WTC11 (cell line): ENCODE data around the gene CYP3A5. TPM values are rescaled to one million over a fixed set of nuclear protein-coding genes. Genes with fewer than 3 reads are reported as not detected.

Source experiments
- ATAC-seq: fragments of 200-7000 bp; cut with Tn5 transposase; 2 replicates; pipeline ENCODE4 v1.10.0; 2021; ENCODE audit warnings: mild to moderate bottlenecking, moderate library complexity
- CTCF ChIA-PET: fragments of 300-600 bp; sonication (Branson Sonifier 250); formaldehyde crosslinking; loops from one replicate; lab custom pipeline; 2021; ENCODE audit warnings: antibody characterized with exemption; lab: Charles Lee
- POLR2A ChIA-PET: fragments of 350-600 bp; sonication (Branson Sonifier 250); formaldehyde crosslinking; loops from one replicate; lab custom pipeline; 2021; ENCODE audit warnings: antibody characterized with exemption; lab: Charles Lee
- DNase-seq: peaks from one replicate; pipeline ENCODE4 v3.0.0; 2021; ENCODE audit warnings: low spot score
- H3K27ac Mint-ChIP-seq: 2 replicates; pipeline ENCODE4 v1.8.0; 2021; ENCODE audit warnings: mixed read lengths
- H3K27me3 Mint-ChIP-seq: 2 replicates; pipeline ENCODE4 v1.8.0; 2021; ENCODE audit warnings: low read depth, mild to moderate bottlenecking, moderate library complexity, mixed read lengths
- H3K36me3 Mint-ChIP-seq: 2 replicates; pipeline ENCODE4 v1.8.0; 2021; ENCODE audit warnings: mixed read lengths
- H3K4me1 Mint-ChIP-seq: 2 replicates; pipeline ENCODE4 v1.8.0; 2022; ENCODE audit warnings: mixed read lengths
- H3K4me3 Mint-ChIP-seq: 2 replicates; pipeline ENCODE4 v1.8.0; 2021; ENCODE audit warnings: mild to moderate bottlenecking, moderate library complexity, mixed read lengths
- H3K9me3 Mint-ChIP-seq: 2 replicates; pipeline ENCODE4 v1.8.0; 2021; ENCODE audit warnings: mixed read lengths
- AR ChIP-seq: fragments of 250-450 bp; sonication (Bioruptor Pico); IDR thresholded peaks from 2 replicates; pipeline ENCODE4 v1.9.0; 2021; ENCODE audit warnings: mild to moderate bottlenecking
- ATF2 ChIP-seq: sonication (generic); formaldehyde crosslinking; IDR thresholded peaks from 2 replicates; pipeline ENCODE4 v1.8.1; 2022; ENCODE audit warnings: low read depth, missing genetic modification reagents, borderline replicate concordance
- CREM ChIP-seq: sonication (generic); formaldehyde crosslinking; IDR thresholded peaks from 2 replicates; pipeline ENCODE4 v1.8.1; 2022; ENCODE audit warnings: mild to moderate bottlenecking, missing genetic modification reagents, moderate library complexity
- HMGXB4 ChIP-seq: sonication (generic); formaldehyde crosslinking; IDR thresholded peaks from 2 replicates; pipeline ENCODE4 v1.8.1; 2023; ENCODE audit warnings: mild to moderate bottlenecking, moderate library complexity, missing genetic modification reagents
- JUN ChIP-seq: sonication (generic); formaldehyde crosslinking; IDR thresholded peaks from 2 replicates; pipeline ENCODE4 v1.8.0; 2023; ENCODE audit warnings: mild to moderate bottlenecking, missing genetic modification reagents
- KAT7 ChIP-seq: sonication (generic); formaldehyde crosslinking; IDR thresholded peaks from 2 replicates; pipeline ENCODE4 v1.8.1; 2023; ENCODE audit warnings: missing genetic modification reagents, mild to moderate bottlenecking, borderline replicate concordance
- MAX ChIP-seq: sonication (generic); formaldehyde crosslinking; IDR thresholded peaks from 2 replicates; pipeline ENCODE4 v1.8.0; 2022; ENCODE audit warnings: mild to moderate bottlenecking, missing genetic modification reagents
- NFYB ChIP-seq: sonication (generic); formaldehyde crosslinking; conservative IDR thresholded peaks from 2 replicates; pipeline ENCODE4 v1.8.0; 2022; ENCODE audit warnings: low read depth, missing genetic modification reagents
- NR3C1 ChIP-seq: sonication (generic); formaldehyde crosslinking; conservative IDR thresholded peaks from 2 replicates; pipeline ENCODE4 v1.8.1; 2023; ENCODE audit warnings: low read depth, mild to moderate bottlenecking, missing genetic modification reagents
- OVOL2 ChIP-seq: fragments of 250-450 bp; sonication (Bioruptor Pico); IDR thresholded peaks from 2 replicates; pipeline ENCODE4 v1.9.0; 2021; ENCODE audit warnings: mild to moderate bottlenecking, borderline replicate concordance
- RELA ChIP-seq: sonication (generic); formaldehyde crosslinking; IDR thresholded peaks from 2 replicates; pipeline ENCODE4 v1.8.1; 2022; ENCODE audit warnings: missing genetic modification reagents, mild to moderate bottlenecking, borderline replicate concordance
- RORB ChIP-seq: fragments of 250-450 bp; sonication (Bioruptor Pico); IDR thresholded peaks from 2 replicates; pipeline ENCODE4 v1.9.0; 2021; ENCODE audit warnings: mild to moderate bottlenecking
- TEAD4 ChIP-seq: sonication (generic); formaldehyde crosslinking; IDR thresholded peaks from 2 replicates; pipeline ENCODE4 v1.8.0; 2022; ENCODE audit warnings: mild to moderate bottlenecking, missing genetic modification reagents
- USF1 ChIP-seq: sonication (generic); formaldehyde crosslinking; IDR thresholded peaks from 2 replicates; pipeline ENCODE4 v1.8.0; 2022; ENCODE audit warnings: mild to moderate bottlenecking, missing genetic modification reagents
- USF2 ChIP-seq: sonication (generic); formaldehyde crosslinking; IDR thresholded peaks from 2 replicates; pipeline ENCODE4 v1.8.1; 2023; ENCODE audit warnings: mild to moderate bottlenecking, missing genetic modification reagents, moderate library complexity
- ZBTB21 ChIP-seq: sonication (generic); formaldehyde crosslinking; IDR thresholded peaks from 2 replicates; pipeline ENCODE4 v1.8.1; 2023; ENCODE audit warnings: mild to moderate bottlenecking, missing genetic modification reagents, borderline replicate concordance
- ZMAT4 ChIP-seq: fragments of 250-450 bp; sonication (Bioruptor Pico); IDR thresholded peaks from 2 replicates; pipeline ENCODE4 v1.9.0; 2021; ENCODE audit warnings: mild to moderate bottlenecking
- ZNF416 ChIP-seq: fragments of 250-450 bp; sonication (Bioruptor Pico); IDR thresholded peaks from 2 replicates; pipeline ENCODE4 v1.9.0; 2021; ENCODE audit warnings: mild to moderate bottlenecking, inconsistent platforms
- ZNF423 ChIP-seq: fragments of 250-450 bp; sonication (Bioruptor Pico); IDR thresholded peaks from 2 replicates; pipeline ENCODE4 v2.1.2; 2022; ENCODE audit warnings: mild to moderate bottlenecking, moderate library complexity
- ZSCAN18 ChIP-seq: fragments of 250-450 bp; sonication (Bioruptor Pico); IDR thresholded peaks from 2 replicates; pipeline ENCODE4 v2.1.2; 2022; ENCODE audit warnings: mild to moderate bottlenecking, moderate library complexity
- total RNA-seq: library from RNA; stranded (reverse); gene quantifications from 3 replicates; pipeline ENCODE4 v1.2.3, GENCODE V29; 2021

The CYP3A5 gene
- total RNA-seq, 1 experiment from 2014 or later, result 0.39 TPM

GRCh38 chr7:99648843-99649242 lies 31.0 kb downstream of the CYP3A5 start:
- DNase-seq, result no peak
- POLR2A ChIA-PET, result no interaction called here
- H3K4me1 Mint-ChIP-seq, result no peaks in the 10 kb centered on the region
- TF ChIP-seq USF2 (CRISPR knock-in tag) (no peak), ATF2 (CRISPR knock-in tag) (no peak), ZMAT4 (CRISPR knock-in tag) (no peak), NR3C1 (CRISPR knock-in tag) (no peak)
- H3K27me3 Mint-ChIP-seq, result no peaks in the 10 kb centered on the region
- H3K27ac Mint-ChIP-seq, result no peak overlapping the region
- CTCF ChIA-PET, result no interaction called here
- peaks cover 21% of the 10 kb centered on the region for H3K9me3 Mint-ChIP-seq
- peaks cover 17% of the 10 kb centered on the region for H3K36me3 Mint-ChIP-seq
- ATAC-seq, result no peak
- no peak overlapping the region for H3K4me3 Mint-ChIP-seq

- TF ChIP-seq ZNF423 (CRISPR knock-in tag), result no peak
- no peak for TF ChIP-seq TEAD4 (CRISPR knock-in tag)
- TF ChIP-seq CREM (CRISPR knock-in tag), result no peak
- no peak for TF ChIP-seq ZBTB21 (CRISPR knock-in tag)
- no peak overlapping the region for H3K4me3 Mint-ChIP-seq
- POLR2A ChIA-PET, result no interaction called here
- H3K36me3 Mint-ChIP-seq, result peaks cover 17% of the 10 kb centered on the region
- H3K9me3 Mint-ChIP-seq, result peaks cover 16% of the 10 kb centered on the region
- DNase-seq (no peak), ATAC-seq (no peak)
- no peaks in the 10 kb centered on the region for H3K27me3 Mint-ChIP-seq
- no peaks in the 10 kb centered on the region for H3K4me1 Mint-ChIP-seq
- CTCF ChIA-PET, result no interaction called here
- H3K27ac Mint-ChIP-seq, result no peak overlapping the region
Observed at GRCh38 chr7:99645590-99645989, 34.2 kb downstream of the CYP3A5 start.

GRCh38 chr7:99644431-99644830 lies 35.4 kb downstream of the CYP3A5 start:
- Mint-ChIP-seq H3K36me3 (peaks cover 17% of the 10 kb centered on the region), H3K27ac (no peak overlapping the region), H3K27me3 (no peaks in the 10 kb centered on the region), H3K9me3 (peaks cover 16% of the 10 kb centered on the region), H3K4me1 (peaks cover 7% of the 10 kb centered on the region), H3K4me3 (no peak overlapping the region)
- DNase-seq, result no peak
- CTCF ChIA-PET, result no interaction called here
- ATAC-seq, result no peak
- POLR2A ChIA-PET, result no interaction called here
- TF ChIP-seq RELA (CRISPR knock-in tag) (no peak), HMGXB4 (CRISPR knock-in tag) (no peak), ZSCAN18 (no peak), USF1 (CRISPR knock-in tag) (no peak), JUN (CRISPR knock-in tag) (no peak), USF2 (CRISPR knock-in tag) (no peak), NFYB (CRISPR knock-in tag) (no peak), ZNF423 (CRISPR knock-in tag) (no peak), AR (CRISPR knock-in tag) (no peak), ZMAT4 (CRISPR knock-in tag) (no peak), ZNF416 (no peak), OVOL2 (CRISPR knock-in tag) (no peak), NR3C1 (CRISPR knock-in tag) (no peak), KAT7 (CRISPR knock-in tag) (no peak), MAX (CRISPR knock-in tag) (no peak), RORB (CRISPR knock-in tag) (no peak)
